Epithelial cell of esophagus (primary cell): ENCODE results near the gene PUDP.
"Not testable (repeated sequence)": the region's sequence is repeated elsewhere in the genome, so short reads cannot be mapped to it uniquely, and the experiment has no call there.

Source experiments
- DNase-seq: peaks from one replicate; pipeline ENCODE4 v3.0.0; 2010; ENCODE audit warnings: low read depth
- H3K4me3 ChIP-seq: 2 replicates; pipeline ENCODE4 v1.5.1; 2011; ENCODE audit warnings: mild to moderate bottlenecking, low read length, control low read depth
- TF ChIP-seq, protein P1 (sequence below): IDR thresholded peaks from 2 replicates; pipeline ENCODE4 v1.5.1; 2011; ENCODE audit warnings: low read depth, mild to moderate bottlenecking, low read length, control low read depth, inconsistent platforms; ENCODE audit not compliant: insufficient read depth; ENCODE audit errors: missing control alignments

PUDP gene

DNA sequence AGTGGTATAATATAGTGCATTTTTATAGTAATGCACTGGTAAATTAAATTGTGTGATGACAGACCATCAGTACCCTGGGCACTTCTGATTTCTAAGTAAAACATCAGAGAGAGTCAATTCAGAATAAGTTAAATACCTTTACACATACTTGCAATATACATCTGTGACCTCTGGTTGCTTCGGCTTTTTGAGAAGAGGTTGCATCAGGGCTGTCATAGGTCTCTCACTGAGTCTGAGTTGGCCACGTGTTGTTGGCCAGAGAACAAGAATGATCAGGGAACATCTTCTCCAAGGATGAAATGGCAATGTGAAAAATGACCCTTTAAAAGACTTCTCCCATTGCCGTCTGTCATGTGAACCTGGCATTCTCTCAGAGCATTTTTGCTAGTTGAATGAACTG lies 36.9 kb upstream of the PUDP start:
- no peak for DNase-seq
- H3K4me3 ChIP-seq: no peak overlapping the region
- TF ChIP-seq, protein P1, sequence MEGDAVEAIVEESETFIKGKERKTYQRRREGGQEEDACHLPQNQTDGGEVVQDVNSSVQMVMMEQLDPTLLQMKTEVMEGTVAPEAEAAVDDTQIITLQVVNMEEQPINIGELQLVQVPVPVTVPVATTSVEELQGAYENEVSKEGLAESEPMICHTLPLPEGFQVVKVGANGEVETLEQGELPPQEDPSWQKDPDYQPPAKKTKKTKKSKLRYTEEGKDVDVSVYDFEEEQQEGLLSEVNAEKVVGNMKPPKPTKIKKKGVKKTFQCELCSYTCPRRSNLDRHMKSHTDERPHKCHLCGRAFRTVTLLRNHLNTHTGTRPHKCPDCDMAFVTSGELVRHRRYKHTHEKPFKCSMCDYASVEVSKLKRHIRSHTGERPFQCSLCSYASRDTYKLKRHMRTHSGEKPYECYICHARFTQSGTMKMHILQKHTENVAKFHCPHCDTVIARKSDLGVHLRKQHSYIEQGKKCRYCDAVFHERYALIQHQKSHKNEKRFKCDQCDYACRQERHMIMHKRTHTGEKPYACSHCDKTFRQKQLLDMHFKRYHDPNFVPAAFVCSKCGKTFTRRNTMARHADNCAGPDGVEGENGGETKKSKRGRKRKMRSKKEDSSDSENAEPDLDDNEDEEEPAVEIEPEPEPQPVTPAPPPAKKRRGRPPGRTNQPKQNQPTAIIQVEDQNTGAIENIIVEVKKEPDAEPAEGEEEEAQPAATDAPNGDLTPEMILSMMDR: no peak

DNA sequence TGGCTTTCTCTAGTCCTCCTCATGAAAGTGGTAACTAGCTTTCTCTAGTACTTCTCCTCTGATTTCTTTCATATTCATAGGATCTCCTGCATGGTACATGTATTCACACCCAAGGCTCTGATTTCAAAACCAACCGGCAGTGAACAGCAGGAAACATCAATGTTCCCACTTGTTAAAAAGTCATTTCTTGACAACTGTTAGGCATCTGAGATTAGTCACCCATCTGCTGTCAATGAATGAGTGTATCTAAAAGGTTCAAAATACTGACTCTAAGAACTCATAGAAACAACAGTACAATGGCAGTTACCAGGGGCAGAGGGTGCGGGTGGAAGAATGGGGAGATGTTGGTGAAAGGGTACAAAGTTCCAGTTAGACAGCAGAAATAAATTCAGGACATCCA lies 31.5 kb upstream of the PUDP start:
- DNase-seq: no peak
- TF ChIP-seq, protein P1: no peak
- H3K4me3 ChIP-seq: no peak overlapping the region

- not testable (repeated sequence) for DNase-seq
Observed at GRCh38 chrX:7178859-7179258, 30.9 kb upstream of the PUDP start.

GRCh38 chrX:7170898-7171297 lies 22.9 kb upstream of the PUDP start:
- peak; percentile 10 for DNase-seq
- no peak overlapping the region for H3K4me3 ChIP-seq
- TF ChIP-seq, protein P1: peak; percentile 32

More at GRCh38 chrX:7178859-7179258, 30.9 kb upstream of the PUDP start:
- H3K4me3 ChIP-seq: not testable (repeated sequence)

DNA sequence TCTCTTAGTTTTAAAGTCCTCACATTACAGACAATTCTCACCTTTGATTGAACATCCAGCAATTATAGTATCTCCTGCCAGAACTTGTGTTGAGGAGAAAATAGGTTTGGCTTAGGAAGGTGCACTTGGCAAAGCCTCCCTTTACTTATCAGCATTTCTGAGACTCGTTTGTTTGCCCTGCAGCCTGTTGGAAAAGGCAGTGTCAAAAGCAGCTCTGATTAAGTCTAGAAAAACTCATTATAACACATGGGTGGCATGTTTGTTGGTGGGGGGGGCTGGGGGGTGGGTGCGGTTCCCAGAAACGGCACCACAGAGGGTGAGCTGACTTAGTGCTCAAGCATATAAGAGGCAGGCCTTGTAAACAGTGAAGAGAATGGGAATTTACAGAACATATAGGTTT lies 21.7 kb upstream of the PUDP start:
- DNase-seq: peak; percentile 5
- TF ChIP-seq, protein P1: no peak
- H3K4me3 ChIP-seq: no peak overlapping the region

DNA sequence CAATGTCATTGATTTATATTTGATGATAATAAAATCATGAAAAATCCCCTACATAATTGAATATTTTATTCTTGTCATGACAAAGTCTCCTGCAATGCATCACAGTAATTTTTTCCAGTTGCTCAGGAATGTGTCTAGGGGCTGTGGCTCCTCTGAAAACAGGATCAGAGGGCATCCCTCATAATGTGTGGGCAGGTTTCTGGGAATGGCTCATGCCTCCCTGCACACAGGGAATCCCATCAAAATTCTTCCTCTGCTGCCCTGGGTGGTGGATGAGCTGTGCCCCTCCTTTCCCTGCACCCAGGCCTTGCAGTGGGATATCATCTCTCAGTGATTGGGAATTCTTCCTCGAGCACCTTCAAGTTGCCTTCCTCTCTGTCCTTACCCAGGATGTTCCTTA lies 20.4 kb upstream of the PUDP start:
- DNase-seq: no peak
- TF ChIP-seq, protein P1: no peak
- no peak overlapping the region for H3K4me3 ChIP-seq

GRCh38 chrX:7164174-7164573 lies 16.2 kb upstream of the PUDP start:
- TF ChIP-seq, protein P1: no peak
- DNase-seq: no peak
- H3K4me3 ChIP-seq: no peak overlapping the region
